Activated CD8-positive, alpha-beta memory T cell treated with anti-CD3 and anti-CD28 coated beads for 48 hours (primary cell): ENCODE results near the gene CAMK2N2.
"Not testable (repeated sequence)": the region's sequence is repeated elsewhere in the genome, so short reads cannot be mapped to it uniquely, and the experiment has no call there.

Source experiments
- DNase-seq, 3 experiments: peaks; one replicate each; pipeline ENCODE4 v3.0.0-alpha.2; 2020; ENCODE audit warnings: low read depth in 2 of 3, low spot score in 2 of 3

CAMK2N2 gene

DNA sequence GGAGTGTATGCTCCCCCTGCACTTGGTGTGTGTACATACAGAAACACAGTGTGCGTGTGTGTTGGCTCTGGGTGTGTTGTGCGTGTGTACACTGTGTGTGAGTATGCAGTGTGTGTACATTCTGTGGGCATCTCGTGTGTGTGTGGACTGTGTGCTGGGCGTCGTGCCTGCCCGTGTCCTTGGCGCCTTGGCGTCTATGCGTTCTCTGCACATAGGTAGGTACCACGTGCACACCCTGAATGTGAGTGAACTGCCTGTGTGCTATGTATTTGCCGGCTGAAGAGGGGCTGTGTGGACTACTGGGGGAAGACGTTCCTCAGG is 14.0 kb upstream of the CAMK2N2 start:
- DNase-seq = no peak

DNA sequence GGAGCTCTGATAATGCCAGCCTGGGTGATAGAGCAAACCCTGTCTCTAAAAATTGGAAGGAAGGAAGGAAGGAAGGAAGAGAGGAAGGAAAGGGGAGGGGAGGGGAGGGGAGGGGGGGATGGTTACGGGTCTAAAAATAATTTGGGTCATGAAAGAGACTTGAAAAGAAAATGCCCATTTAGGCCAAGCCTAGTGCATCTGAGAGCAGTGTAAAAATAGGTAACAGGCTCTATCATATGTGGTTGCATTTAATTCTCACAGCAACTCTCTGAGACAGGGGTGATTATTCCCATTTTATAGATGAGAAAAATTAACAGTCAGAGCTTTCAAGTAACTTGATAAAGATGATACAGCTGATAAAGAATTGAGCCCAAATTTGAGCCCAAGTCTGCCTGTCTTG is 10.9 kb upstream of the CAMK2N2 start:
- no peak for DNase-seq

DNA sequence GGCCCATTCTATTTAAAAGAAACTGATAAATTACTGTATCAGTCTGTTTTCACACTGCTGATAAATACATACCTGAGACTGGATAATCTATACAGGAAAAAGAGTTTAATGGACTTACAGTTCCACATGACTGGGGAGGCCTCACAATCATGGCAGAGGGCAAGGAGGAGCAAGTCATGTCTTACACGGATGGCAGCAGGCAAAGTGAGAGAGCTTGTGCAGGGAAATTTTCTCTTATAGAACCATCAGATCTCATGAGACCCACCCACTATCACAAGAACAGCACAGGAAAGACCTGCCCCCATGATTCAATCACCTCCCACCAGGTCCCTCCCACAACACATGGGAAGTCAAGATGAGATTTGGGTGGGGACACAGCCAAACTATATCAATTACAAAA is 5.9 kb upstream of the CAMK2N2 start:
- DNase-seq = not testable (repeated sequence)

DNA sequence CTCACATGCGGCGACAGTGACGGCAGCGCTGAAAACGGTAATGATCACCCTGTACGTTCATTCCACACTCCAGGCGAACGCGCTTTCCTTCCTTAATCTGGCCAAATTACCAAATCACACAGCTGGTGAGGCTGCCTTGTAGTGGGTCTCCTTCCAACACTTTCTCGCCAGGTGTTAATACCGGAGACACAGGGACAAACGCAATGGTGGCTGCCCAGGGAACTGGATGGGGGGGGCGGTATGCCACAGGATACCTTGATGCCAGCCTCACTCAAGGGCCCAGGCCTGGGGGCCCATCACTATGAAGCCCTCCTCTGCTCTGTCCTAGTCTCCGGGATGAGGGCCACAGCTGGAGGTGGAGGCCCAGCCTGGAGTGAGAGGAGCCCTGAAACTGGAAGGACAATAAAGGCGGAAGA is 1.4 kb upstream of the CAMK2N2 start:
- DNase-seq = no peak

DNA sequence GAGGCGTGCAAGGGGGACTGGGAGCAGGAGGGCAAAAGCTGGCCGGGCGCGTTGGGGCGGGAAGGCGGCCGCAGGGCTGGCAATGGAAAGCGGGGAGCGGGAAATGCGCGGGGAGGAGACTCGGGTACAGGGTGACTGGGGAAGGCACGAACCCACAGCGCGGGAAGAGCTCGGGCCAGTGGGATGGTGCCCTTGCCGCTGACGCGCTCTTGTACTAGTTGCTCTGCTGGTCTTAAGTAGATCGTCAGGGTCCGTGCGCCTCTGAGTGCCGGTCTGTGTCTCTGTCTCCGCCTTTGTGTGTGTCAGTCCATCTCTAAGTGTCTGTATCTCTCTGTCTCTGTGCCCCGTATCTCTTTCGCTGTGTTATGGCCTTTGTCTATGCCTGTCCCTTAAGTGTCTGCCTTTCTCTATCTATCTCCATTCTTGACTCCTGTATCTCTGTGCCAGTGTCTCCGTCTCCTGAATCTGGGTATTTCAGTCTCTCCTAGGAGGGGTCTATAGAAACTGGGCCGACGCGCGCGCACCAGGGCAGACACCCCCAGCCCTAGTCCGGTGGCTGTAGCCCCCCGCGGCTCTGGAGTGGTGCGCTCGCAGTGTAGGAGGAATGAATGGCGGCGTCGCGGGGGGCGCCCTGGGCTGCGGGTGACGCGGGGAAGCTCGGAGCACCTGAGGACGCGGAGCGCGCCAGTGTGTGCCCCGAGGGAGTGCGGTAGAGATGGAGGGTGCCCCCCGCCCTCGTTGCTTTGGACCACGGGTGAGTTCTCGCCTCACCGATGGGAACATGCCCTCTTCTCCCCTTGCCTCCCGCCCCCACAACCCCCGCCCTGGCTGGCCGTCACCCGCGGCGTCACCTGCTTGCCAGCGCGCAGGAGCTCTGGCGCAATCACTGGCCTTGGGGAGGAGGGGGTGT is 756 bp upstream of the CAMK2N2 start:
- DNase-seq = no peak

DNA sequence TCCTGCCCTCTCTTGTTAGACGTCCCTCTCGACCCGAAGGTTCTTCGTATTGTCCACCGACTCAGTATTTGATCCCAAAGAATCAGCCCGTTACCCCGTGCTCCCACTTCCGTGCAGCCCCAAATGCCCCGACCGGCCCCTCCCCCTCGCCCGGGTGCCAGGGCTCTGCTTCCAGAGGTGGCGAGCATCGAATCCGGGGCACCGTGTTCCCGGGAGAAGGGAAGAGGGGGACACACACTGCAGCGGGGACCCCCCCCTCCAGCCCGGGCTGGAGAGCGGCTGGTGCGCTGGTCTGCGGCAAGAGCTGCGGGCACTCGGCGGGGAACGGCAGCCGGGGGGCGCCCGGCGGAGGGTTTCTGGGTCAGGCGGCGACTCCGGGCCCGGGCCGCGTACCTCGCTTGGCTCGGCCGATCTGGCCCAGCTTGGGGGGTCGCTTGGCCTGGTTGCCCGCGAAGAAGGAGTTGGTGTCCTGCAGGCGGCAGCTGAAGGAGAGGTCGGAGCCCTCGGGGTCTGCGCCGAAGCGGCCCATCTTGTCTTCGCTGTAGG is 556 bp downstream of the CAMK2N2 start:
- DNase-seq = no peak

DNA sequence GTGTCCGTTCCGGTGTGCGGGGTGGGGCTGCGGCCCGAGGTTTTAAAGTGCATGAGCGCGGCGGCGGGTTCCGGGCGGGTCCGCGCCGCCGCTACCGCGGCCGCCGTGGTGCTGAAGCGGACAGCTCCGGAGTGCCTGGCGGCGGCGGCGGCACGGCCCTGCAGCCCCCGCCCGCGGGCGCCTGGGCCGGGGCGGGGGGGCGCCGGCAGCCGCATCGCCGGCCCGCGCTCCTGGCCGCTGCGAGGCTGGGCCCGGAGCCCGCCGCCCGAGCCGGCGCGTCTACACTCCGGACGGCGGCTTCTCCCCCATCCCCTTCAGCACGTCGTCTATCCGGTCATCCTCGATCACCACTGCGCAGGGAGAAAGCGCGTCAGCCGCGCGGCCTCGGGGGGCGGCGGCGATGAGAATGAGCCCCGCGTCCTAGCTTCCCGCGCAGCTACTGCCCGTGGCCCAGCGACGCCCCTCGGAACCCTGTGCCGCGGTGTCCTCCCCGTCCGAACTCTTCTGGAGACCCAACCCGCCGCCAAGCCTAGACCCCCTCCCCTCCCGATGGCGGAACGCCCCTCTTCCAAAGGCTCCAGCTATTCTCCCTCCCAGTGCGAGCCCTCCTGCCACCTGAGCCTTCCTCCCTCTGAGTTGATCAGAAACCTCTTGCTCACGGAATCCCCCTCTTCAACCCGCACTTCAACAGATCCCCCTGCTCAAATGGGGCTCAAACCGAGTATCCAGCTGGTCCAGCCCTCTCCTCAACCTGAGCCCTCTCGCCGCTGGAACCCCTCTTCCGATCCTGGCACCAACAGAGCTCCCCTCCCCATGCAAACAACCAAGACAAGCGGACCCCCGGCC is 1.3 kb downstream of the CAMK2N2 start:
- no peak for DNase-seq

DNA sequence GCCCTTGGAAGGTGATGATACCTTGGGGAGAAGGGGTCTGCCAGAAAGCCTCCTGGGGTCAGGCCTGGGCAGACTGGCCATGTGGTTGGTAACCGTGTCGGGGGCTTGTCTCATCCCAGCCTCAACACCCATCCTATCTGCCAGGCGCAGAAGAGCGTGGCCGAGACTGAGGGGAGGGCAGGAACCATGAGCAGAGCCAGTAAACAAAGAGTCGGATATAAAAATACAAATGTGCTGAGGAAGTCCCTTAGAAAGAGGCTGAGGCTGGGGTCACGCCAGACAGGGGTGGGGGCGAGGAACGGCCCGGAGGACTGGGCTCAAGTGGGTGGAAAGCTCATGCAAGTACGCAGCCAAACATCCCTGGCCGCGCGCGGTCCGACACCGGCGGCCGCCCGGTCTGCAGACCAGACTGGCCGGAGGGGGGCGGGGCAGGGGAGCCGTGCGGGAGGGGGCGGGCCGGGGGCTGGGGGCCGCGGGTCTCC is 1.9 kb downstream of the CAMK2N2 start:
- DNase-seq = no peak

DNA sequence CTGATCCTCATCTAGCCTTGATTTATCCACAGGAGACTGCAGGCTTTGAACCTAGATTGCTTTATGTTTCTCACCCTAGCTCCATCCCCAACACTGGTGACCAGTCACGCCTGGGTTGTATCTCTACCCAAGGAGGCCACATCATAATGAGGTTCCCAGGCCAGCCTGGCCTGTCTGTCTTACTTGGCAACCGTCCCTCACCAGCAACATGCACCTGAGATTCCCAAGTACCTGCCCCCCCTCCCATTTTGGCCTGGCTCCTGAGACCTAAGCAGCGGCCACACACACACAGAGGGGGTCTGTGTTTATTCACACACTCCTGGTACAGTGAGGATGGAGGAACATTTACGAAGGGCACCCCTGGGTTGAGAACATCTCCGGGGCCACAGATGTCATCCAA is 2.4 kb downstream of the CAMK2N2 start:
- no peak for DNase-seq

DNA sequence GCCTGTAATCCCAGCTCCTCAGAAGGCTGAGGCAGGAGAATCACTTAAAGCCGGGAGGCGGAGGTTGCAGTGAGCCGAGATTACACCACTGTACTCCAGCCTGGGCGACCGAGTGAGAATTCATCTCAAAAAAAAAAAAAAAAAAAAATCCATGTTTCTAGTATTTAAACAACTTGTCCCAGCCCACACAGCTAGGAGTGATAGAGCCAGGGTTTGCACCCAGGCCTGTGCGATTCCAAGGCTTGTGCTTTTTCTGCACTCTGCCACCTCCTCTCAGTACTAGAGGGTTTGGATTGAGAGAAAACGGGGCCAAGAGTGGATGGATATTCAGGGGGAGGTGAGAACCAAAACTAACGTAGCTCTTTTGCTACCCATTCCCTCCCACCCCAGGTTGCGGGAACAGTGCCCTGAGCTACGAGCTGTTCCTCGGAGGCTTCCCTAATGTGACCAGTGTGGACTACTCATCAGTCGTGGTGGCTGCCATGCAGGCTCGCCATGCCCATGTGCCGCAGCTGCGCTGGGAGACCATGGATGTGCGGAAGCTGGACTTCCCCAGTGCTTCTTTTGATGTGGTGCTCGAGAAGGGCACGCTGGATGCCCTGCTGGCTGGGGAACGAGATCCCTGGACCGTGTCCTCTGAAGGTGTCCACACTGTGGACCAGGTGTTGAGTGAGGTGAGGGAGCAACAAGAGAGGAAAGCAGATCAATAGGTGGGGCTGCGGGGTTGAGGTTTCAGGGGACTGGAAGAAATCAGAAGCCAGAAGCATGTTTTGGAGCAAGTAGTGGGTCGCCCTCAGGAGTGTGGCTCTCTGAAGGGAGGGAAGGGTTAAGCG is 4.1 kb downstream of the CAMK2N2 start:
- DNase-seq = no peak

DNA sequence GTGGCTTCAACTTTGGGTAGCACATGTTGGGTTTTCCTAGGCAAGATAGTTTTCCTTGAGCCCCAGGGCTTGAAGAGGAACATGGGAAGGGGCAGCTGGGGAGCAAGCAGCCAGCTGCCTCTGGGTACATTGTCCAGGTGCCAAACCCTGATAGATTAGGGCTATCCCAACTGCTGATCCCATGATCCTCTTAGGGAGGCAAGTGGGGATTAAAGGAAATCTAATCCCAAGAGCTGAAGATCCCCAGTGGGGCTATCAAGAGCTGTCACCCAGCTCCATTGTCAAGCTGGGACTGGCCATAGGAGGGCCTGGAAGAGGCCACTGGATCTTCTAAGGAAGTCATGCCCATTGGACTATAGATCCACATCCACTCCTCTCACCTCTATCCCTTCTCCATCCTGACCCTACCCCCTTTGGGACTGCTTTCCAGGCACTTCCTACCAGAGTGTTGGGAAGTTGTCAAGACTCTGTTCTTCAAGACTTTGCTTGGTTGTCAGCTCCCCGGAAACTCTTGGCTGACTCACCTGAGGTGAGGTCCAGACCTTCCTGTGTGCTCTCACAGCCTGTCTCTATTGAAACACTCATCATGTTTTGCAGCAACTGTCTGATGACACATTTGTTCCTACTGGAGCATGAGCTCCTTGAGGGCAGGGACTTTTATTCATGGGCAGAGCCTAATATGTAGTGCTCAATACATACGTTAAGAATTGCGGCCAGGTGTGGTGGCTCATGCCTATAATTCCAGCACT is 5.9 kb downstream of the CAMK2N2 start:
- DNase-seq = no peak

DNA sequence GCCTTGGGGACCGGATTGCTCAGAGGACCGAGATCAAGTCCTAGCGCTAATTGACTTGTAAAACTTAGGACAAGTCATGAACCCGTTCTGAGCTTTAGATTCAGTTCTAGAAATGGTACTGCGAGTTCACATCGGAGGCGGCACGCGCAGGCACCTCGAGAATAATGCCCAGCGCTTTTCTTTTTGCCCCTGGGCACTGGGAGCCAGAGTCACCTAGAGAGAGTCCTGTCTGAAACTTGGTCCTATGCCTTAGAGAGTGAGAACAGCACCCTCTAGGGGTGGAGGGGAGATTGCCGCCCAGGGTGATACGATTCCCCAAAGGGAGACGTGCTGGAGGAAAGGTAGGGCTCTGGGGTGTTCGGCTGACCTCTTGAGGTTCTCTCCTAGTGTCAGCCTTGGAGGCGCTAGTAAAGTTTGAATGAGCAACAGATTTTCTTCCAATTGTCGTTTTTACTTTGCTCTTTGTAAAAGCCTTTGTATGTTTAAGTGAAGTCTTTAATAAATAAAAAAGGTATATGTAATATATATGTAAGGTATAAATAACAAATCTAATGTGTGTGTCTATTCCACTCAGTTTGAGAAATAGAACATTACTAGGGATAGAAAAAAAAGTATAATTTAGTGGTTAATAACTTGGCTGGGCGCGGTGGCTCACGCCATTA is 11.1 kb downstream of the CAMK2N2 start:
- peak; percentile 72 to 92 (median 77) for DNase-seq

DNA sequence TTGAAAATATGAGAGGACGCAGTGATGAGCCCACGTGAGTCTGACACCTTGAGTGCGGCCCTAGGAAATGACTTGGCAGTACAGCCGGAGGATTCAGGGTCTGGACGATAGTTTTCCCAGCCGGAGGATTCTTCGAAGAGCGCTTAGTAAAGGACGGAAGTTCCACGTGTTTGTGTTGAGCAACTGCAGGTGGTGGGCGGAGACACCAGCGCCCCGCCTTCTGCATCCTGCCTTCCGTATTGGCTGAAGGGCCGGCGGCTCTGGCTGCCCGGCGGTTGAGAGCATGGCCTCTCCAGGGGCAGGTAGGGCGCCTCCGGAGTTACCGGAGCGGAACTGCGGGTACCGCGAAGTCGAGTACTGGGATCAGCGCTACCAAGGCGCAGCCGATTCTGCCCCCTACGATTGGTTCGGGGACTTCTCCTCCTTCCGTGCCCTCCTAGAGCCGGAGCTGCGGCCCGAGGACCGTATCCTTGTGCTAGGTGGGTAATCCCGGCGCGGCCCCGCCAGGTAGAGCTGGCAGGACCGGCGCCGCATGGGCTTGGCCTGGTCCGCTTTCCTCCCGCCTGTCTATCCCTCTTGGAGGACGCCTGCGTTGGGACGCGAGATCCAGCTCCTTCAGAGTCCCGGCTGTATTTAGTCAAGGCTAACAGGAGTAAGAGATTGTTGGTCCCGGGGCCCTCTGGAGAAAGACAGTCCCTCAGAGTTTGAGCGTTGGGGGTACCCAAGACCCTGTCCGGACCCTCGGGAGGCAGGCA is 11.8 kb downstream of the CAMK2N2 start, which contains the start of gene EEF1AKMT4:
Gene EEF1AKMT4 (plus strand): TSS at position 261 of the 755 bp plus-strand sequence. CDS start 23 bp downstream, at position 284.
- DNase-seq = peak in 2 of 3 experiments; percentile 84 to 94

DNA sequence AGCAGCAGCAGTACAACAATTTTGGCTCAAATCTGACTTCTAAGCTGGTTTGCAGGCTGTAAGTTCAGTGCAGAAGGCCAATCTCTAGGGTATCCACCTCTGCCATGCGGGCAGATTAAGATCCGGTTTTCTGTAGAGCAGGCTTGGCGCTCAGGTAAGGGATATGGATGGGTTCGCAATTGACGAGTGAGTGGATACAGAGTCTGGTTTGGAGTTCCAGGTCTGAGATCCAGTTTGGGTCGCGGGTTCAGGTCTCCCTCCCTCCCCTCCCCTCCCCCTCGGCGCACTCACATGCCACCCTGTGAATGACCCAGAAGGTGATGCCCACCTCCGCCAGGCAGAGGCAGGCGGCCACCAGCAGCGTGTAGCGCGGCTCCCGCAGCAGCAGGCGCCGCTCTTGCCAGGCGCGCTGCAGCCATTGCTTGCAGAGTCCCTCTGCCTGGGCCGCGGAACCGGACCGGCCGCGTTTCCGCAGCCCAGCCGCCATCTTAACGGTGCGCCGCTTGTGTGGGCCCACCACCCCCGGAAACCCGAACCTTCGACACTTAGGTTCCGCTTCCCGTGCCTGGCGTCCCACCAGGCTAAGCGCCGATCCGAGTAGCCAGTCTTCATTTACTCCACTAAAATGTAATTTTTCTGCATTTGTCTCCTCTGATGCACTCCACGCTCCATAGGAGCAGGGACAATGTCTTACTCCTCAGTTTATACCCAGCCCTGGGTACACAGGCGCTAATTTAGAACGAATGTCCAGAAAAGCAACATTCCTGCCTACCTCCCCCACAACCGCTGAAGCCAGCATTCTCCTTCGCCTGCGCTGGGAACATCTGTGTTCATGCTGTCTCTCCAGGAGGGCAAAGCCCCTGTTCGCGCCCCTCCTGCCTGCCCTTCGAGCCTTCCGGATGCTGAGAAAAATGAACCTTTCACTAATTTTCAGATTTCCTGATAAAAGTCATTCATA is 12.6 kb downstream of the CAMK2N2 start, which contains the start of gene ALG3:
Gene ALG3 (minus strand): TSS at position 509 of the 958 bp plus-strand sequence. CDS start 22 bp downstream, at position 487.
- DNase-seq = peak; percentile 73 to 84 (median 74)

DNA sequence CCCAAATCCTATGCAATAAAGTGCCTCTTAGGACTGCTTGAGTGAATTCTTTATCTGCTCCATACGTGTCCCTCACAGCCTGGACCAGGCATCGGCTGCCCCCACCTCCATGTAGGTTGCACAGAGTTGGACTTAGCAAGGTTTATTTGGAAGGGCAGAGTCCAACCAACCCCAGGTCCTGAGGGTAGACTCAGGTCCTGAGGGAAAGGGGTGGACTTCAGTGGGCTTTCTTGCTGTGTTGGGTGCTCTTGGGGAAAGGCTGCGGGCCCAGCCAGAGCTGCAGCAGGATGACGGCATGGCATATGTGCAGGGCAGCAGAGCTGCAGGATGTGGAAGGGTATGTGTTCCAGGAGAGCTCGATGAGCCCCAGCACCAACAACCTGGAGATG is 19.1 kb downstream of the CAMK2N2 start:
- DNase-seq = no peak

DNA sequence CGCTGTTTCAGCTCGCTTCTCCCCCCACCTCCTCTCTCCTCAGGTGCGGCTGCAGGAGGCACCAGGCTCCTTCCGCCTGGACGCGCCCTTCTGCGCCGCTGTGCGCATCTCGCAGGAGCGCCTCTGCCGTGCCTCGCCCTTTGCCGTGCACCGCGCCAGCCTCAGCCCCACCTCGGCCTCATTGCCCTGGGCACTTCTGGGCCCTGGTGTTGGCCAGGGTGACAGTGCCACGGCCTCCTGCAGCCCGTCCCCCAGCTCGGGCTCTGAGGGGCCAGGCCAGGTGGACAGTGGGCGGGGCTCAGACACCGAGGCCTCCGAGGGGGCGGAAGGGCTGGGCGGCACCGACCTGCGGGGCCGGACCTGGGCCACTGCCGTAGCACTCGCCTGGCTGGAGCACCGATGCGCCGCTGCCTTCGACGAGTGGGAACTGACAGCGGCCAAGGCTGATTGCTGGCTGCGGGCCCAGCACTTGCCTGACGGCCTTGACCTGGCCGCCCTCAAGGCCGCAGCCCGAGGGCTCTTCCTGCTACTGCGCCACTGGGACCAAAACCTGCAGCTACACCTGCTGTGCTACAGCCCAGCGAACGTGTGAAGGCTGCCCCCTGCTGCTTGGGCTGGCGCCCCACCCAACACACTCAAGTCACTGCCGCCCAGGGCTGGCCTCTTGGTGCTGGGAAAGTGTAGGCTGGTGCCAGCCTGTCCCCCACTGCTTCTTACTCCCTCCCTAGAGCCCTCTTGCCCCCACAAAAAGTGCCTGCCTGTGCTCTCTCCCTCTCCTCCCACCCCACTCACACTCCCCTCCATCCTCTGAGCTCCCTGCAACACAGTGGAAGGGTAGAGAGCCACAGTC is 19.7 kb downstream of the CAMK2N2 start:
- no peak for DNase-seq

DNA sequence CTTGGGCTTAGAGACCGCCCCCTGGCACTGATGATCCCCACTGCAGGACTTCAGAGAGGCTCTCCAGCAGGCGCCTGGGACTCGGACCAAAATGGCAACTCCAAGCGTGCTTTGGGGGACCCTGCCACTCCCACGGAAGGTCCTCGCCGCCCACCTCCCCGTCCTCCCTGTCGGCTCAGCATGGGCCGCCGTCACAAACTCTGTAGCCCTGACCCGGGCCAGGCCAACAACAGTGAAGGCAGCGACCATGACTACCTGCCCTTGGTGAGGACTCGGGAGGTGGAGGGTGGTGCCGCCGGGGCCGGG is 20.3 kb downstream of the CAMK2N2 start:
- DNase-seq = no peak
